ENCODE results near the gene GRAMD1B.

Gene GRAMD1B

GRCh38 chr11:123429913-123430720 is at the start of gene GRAMD1B:
GRAMD1B (plus strand) TSS chr11:123430269; CDS start chr11:123430793, 524 bp downstream.
- Histone ChIP-seq H3K9ac (ENCODE audit: low read length in 2 of 2) (peak within 1 kb of the TSS in 1 of 2 donors; percentile 29), H3K4me3 (ENCODE audit: low read length in 2 of 2) (peak within 1 kb of the TSS; percentile 58 to 75), H3K4me1 (ENCODE audit: control insufficient read depth, insufficient read depth, low read length) (peaks cover 7% of the 10 kb centered on the region), H3K36me3 (ENCODE audit: control insufficient read depth in 2 of 2, insufficient read depth in 2 of 2, low read length in 2 of 2) (no peaks in the 10 kb centered on the region), H3K9me3 (ENCODE audit: control insufficient read depth in 2 of 2, low read length in 2 of 2) (no peaks in the 10 kb centered on the region), H3K27ac (ENCODE audit: low read length) (peak within 1 kb of the TSS; percentile 11), H3K27me3 (ENCODE audit: control insufficient read depth in 1 of 2, insufficient read depth in 2 of 2, low read length in 2 of 2) (peaks cover 6% of the 10 kb centered on the region in 2 donors)

- Histone ChIP-seq H3K36me3 (ENCODE audit: control insufficient read depth in 2 of 2, insufficient read depth in 2 of 2, low read length in 2 of 2) (no peaks in the 10 kb centered on the region), H3K27ac (ENCODE audit: low read length) (no peak overlapping the region), H3K9me3 (ENCODE audit: control insufficient read depth in 2 of 2, low read length in 2 of 2) (no peaks in the 10 kb centered on the region), H3K27me3 (ENCODE audit: control insufficient read depth in 1 of 2, insufficient read depth in 2 of 2, low read length in 2 of 2) (peaks cover 0 to 2% of the 10 kb centered on the region in 2 donors), H3K9ac (ENCODE audit: low read length in 2 of 2) (no peak overlapping the region), H3K4me1 (ENCODE audit: control insufficient read depth, insufficient read depth, low read length) (no peaks in the 10 kb centered on the region), H3K4me3 (ENCODE audit: low read length in 2 of 2) (no peak overlapping the region)
Observed at GRCh38 chr11:123381149-123381548, 48.9 kb upstream of the GRAMD1B start.

GRCh38 chr11:123381817-123382554 is 48.1 kb upstream of the GRAMD1B start:
- Histone ChIP-seq H3K27me3 (ENCODE audit: control insufficient read depth in 1 of 2, insufficient read depth in 2 of 2, low read length in 2 of 2) (peaks cover 0 to 5% of the 10 kb centered on the region in 2 donors), H3K36me3 (ENCODE audit: control insufficient read depth in 2 of 2, insufficient read depth in 2 of 2, low read length in 2 of 2) (no peaks in the 10 kb centered on the region), H3K4me3 (ENCODE audit: low read length in 2 of 2) (no peak overlapping the region), H3K4me1 (ENCODE audit: control insufficient read depth, insufficient read depth, low read length) (no peaks in the 10 kb centered on the region), H3K9me3 (ENCODE audit: control insufficient read depth in 2 of 2, low read length in 2 of 2) (no peaks in the 10 kb centered on the region), H3K27ac (ENCODE audit: low read length) (no peak overlapping the region), H3K9ac (ENCODE audit: low read length in 2 of 2) (no peak overlapping the region)

GRCh38 chr11:123382555-123383074 is 47.5 kb upstream of the GRAMD1B start:
- Histone ChIP-seq H3K27me3 (ENCODE audit: control insufficient read depth in 1 of 2, insufficient read depth in 2 of 2, low read length in 2 of 2) (peaks cover 0 to 5% of the 10 kb centered on the region in 2 donors), H3K9me3 (ENCODE audit: control insufficient read depth in 2 of 2, low read length in 2 of 2) (no peaks in the 10 kb centered on the region), H3K27ac (ENCODE audit: low read length) (no peak overlapping the region), H3K9ac (ENCODE audit: low read length in 2 of 2) (no peak overlapping the region), H3K4me3 (ENCODE audit: low read length in 2 of 2) (no peak overlapping the region), H3K36me3 (ENCODE audit: control insufficient read depth in 2 of 2, insufficient read depth in 2 of 2, low read length in 2 of 2) (no peaks in the 10 kb centered on the region), H3K4me1 (ENCODE audit: control insufficient read depth, insufficient read depth, low read length) (no peaks in the 10 kb centered on the region)

GRCh38 chr11:123384116-123384515 is 46.0 kb upstream of the GRAMD1B start:
- no peak overlapping the region for H3K4me3 ChIP-seq (ENCODE audit: low read length in 2 of 2)
- peaks cover 0 to 5% of the 10 kb centered on the region in 2 donors for H3K27me3 ChIP-seq (ENCODE audit: control insufficient read depth in 1 of 2, insufficient read depth in 2 of 2, low read length in 2 of 2)
- H3K36me3 ChIP-seq (ENCODE audit: control insufficient read depth in 2 of 2, insufficient read depth in 2 of 2, low read length in 2 of 2), result no peaks in the 10 kb centered on the region
- no peaks in the 10 kb centered on the region for H3K4me1 ChIP-seq (ENCODE audit: control insufficient read depth, insufficient read depth, low read length)
- no peak overlapping the region for H3K27ac ChIP-seq (ENCODE audit: low read length)
- H3K9ac ChIP-seq (ENCODE audit: low read length in 2 of 2), result no peak overlapping the region
- no peaks in the 10 kb centered on the region for H3K9me3 ChIP-seq (ENCODE audit: control insufficient read depth in 2 of 2, low read length in 2 of 2)

GRCh38 chr11:123386796-123387510 is 43.1 kb upstream of the GRAMD1B start:
- no peaks in the 10 kb centered on the region for H3K36me3 ChIP-seq (ENCODE audit: control insufficient read depth in 2 of 2, insufficient read depth in 2 of 2, low read length in 2 of 2)
- peaks cover 0 to 5% of the 10 kb centered on the region in 2 donors for H3K27me3 ChIP-seq (ENCODE audit: control insufficient read depth in 1 of 2, insufficient read depth in 2 of 2, low read length in 2 of 2)
- no peaks in the 10 kb centered on the region for H3K9me3 ChIP-seq (ENCODE audit: control insufficient read depth in 2 of 2, low read length in 2 of 2)
- no peak overlapping the region for H3K4me3 ChIP-seq (ENCODE audit: low read length in 2 of 2)
- no peak overlapping the region for H3K9ac ChIP-seq (ENCODE audit: low read length in 2 of 2)
- no peak overlapping the region for H3K27ac ChIP-seq (ENCODE audit: low read length)
- no peaks in the 10 kb centered on the region for H3K4me1 ChIP-seq (ENCODE audit: control insufficient read depth, insufficient read depth, low read length)

- Histone ChIP-seq H3K9ac (ENCODE audit: low read length in 2 of 2) (no peak overlapping the region), H3K36me3 (ENCODE audit: control insufficient read depth in 2 of 2, insufficient read depth in 2 of 2, low read length in 2 of 2) (no peaks in the 10 kb centered on the region), H3K27ac (ENCODE audit: low read length) (no peak overlapping the region), H3K27me3 (ENCODE audit: control insufficient read depth in 1 of 2, insufficient read depth in 2 of 2, low read length in 2 of 2) (peaks cover 0 to 5% of the 10 kb centered on the region in 2 donors), H3K4me1 (ENCODE audit: control insufficient read depth, insufficient read depth, low read length) (no peaks in the 10 kb centered on the region), H3K9me3 (ENCODE audit: control insufficient read depth in 2 of 2, low read length in 2 of 2) (no peaks in the 10 kb centered on the region), H3K4me3 (ENCODE audit: low read length in 2 of 2) (no peak overlapping the region)
Observed at GRCh38 chr11:123388640-123389039, 41.4 kb upstream of the GRAMD1B start.

- no peaks in the 10 kb centered on the region for H3K9me3 ChIP-seq (ENCODE audit: control insufficient read depth in 2 of 2, low read length in 2 of 2)
- no peaks in the 10 kb centered on the region for H3K36me3 ChIP-seq (ENCODE audit: control insufficient read depth in 2 of 2, insufficient read depth in 2 of 2, low read length in 2 of 2)
- H3K4me3 ChIP-seq (ENCODE audit: low read length in 2 of 2), result no peak overlapping the region
- H3K27ac ChIP-seq (ENCODE audit: low read length), result no peak overlapping the region
- H3K27me3 ChIP-seq (ENCODE audit: control insufficient read depth in 1 of 2, insufficient read depth in 2 of 2, low read length in 2 of 2), result peaks cover 0 to 5% of the 10 kb centered on the region in 2 donors
- no peak overlapping the region for H3K9ac ChIP-seq (ENCODE audit: low read length in 2 of 2)
- H3K4me1 ChIP-seq (ENCODE audit: control insufficient read depth, insufficient read depth, low read length), result no peaks in the 10 kb centered on the region
Observed at GRCh38 chr11:123390146-123390545, 39.9 kb upstream of the GRAMD1B start.

GRCh38 chr11:123391646-123392348 is 38.3 kb upstream of the GRAMD1B start:
- Histone ChIP-seq H3K4me1 (ENCODE audit: control insufficient read depth, insufficient read depth, low read length) (no peaks in the 10 kb centered on the region), H3K4me3 (ENCODE audit: low read length in 2 of 2) (no peak overlapping the region), H3K36me3 (ENCODE audit: control insufficient read depth in 2 of 2, insufficient read depth in 2 of 2, low read length in 2 of 2) (no peaks in the 10 kb centered on the region), H3K27me3 (ENCODE audit: control insufficient read depth in 1 of 2, insufficient read depth in 2 of 2, low read length in 2 of 2) (peaks cover 0 to 2% of the 10 kb centered on the region in 2 donors), H3K9me3 (ENCODE audit: control insufficient read depth in 2 of 2, low read length in 2 of 2) (no peaks in the 10 kb centered on the region), H3K27ac (ENCODE audit: low read length) (no peak overlapping the region), H3K9ac (ENCODE audit: low read length in 2 of 2) (no peak overlapping the region)

- no peak overlapping the region for H3K4me3 ChIP-seq (ENCODE audit: low read length in 2 of 2)
- no peaks in the 10 kb centered on the region for H3K9me3 ChIP-seq (ENCODE audit: control insufficient read depth in 2 of 2, low read length in 2 of 2)
- H3K36me3 ChIP-seq (ENCODE audit: control insufficient read depth in 2 of 2, insufficient read depth in 2 of 2, low read length in 2 of 2), result no peaks in the 10 kb centered on the region
- H3K4me1 ChIP-seq (ENCODE audit: control insufficient read depth, insufficient read depth, low read length), result no peaks in the 10 kb centered on the region
- H3K9ac ChIP-seq (ENCODE audit: low read length in 2 of 2), result no peak overlapping the region
- no peak overlapping the region for H3K27ac ChIP-seq (ENCODE audit: low read length)
- no peaks in the 10 kb centered on the region for H3K27me3 ChIP-seq (ENCODE audit: control insufficient read depth in 1 of 2, insufficient read depth in 2 of 2, low read length in 2 of 2)
Observed at GRCh38 chr11:123392431-123392830, 37.6 kb upstream of the GRAMD1B start.
